Cardiac muscle cell (in vitro differentiated cells and primary cell): ENCODE measurements around the gene ACTN1. TPM values are rescaled to one million over a fixed set of nuclear protein-coding genes. Genes with fewer than 3 reads are reported as not detected.

ENCODE experiments used
- DNase-seq, 2 donors: peaks; one replicate each; pipeline versions ENCODE4 v3.0.0 to v3.0.0-alpha.2; 2010 to 2017; ENCODE audit warnings: low read depth in 1 of 2, low spot score in 1 of 2
- H3K27ac ChIP-seq: fragments of 200-600 bp; sonication (generic); 2 replicates; pipeline ENCODE4 v1.5.1; 2016
- H3K27me3 ChIP-seq: fragments of 200-600 bp; sonication (generic); 2 replicates; pipeline ENCODE4 v1.6.0; 2016; ENCODE audit warnings: control low read depth
- H3K36me3 ChIP-seq: fragments of 200-600 bp; sonication (generic); 2 replicates; pipeline ENCODE4 v1.5.1; 2016; ENCODE audit warnings: control low read depth
- H3K4me1 ChIP-seq: fragments of 200-600 bp; sonication (generic); 2 replicates; pipeline ENCODE4 v1.8.1; 2017; ENCODE audit warnings: low read depth, mild to moderate bottlenecking, mixed run types
- H3K4me3 ChIP-seq: fragments of 200-600 bp; sonication (generic); 2 replicates; pipeline ENCODE4 v1.5.1; 2016; ENCODE audit warnings: mild to moderate bottlenecking
- H3K9me3 ChIP-seq: fragments of 200-600 bp; sonication (generic); 2 replicates; pipeline ENCODE4 v1.5.1; 2017; ENCODE audit warnings: low read depth, mild to moderate bottlenecking, control low read depth
- polyA plus RNA-seq: library from polyadenylated mRNA; unstranded; fragments of >200 nt; fragmentation: Nextera tagmentation; extraction: Ambion mirVana; gene quantifications from 2 replicates; pipeline ENCODE4 v1.2.1, GENCODE V29; 2016
- total RNA-seq: library from RNA; depleted of rRNA; stranded (reverse); fragments of >200 nt; gene quantifications from 2 replicates; pipeline ENCODE4 v1.2.3, GENCODE V29; 2016
- TF ChIP-seq, protein P1 (sequence below): IDR thresholded peaks from 2 replicates; pipeline ENCODE4 v1.5.1; 2012; ENCODE audit warnings: low read depth, mild to moderate bottlenecking, low read length

Gene ACTN1
- total and polyA plus RNA-seq, 2 experiments from 2014 or later: 167 to 202 TPM

- Histone ChIP-seq H3K36me3 (peaks cover 5% of the 10 kb centered on the region), H3K27me3 (no peaks in the 10 kb centered on the region), H3K4me1 (peaks cover 64% of the 10 kb centered on the region), H3K9me3 (no peaks in the 10 kb centered on the region), H3K27ac (peak overlapping the region; percentile 99), H3K4me3 (no peak overlapping the region)
- TF ChIP-seq, protein P1, sequence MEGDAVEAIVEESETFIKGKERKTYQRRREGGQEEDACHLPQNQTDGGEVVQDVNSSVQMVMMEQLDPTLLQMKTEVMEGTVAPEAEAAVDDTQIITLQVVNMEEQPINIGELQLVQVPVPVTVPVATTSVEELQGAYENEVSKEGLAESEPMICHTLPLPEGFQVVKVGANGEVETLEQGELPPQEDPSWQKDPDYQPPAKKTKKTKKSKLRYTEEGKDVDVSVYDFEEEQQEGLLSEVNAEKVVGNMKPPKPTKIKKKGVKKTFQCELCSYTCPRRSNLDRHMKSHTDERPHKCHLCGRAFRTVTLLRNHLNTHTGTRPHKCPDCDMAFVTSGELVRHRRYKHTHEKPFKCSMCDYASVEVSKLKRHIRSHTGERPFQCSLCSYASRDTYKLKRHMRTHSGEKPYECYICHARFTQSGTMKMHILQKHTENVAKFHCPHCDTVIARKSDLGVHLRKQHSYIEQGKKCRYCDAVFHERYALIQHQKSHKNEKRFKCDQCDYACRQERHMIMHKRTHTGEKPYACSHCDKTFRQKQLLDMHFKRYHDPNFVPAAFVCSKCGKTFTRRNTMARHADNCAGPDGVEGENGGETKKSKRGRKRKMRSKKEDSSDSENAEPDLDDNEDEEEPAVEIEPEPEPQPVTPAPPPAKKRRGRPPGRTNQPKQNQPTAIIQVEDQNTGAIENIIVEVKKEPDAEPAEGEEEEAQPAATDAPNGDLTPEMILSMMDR: peak; percentile 36
- DNase-seq: no peak
Observed at GRCh38 chr14:68926236-68926635, 52.9 kb downstream of the ACTN1 start.

DNA sequence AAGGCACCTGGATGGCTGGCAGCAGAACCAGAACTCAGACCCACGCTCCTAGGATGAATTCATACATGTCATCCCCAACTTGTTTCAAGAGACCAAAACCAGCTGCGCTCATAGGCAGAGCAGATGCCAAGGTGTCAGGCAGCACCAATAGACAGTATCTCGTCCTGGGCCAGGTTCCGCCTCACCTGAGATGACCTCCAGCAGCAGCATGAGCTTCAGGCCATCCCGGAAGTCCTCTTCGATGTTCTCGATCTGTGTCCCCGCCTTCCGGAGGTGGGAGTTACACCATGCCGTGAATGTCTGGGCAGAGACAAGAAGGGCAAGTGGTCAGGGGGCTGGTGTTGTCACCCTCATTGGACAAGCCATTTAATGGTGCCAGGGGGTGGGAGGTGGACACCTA, 53.7 kb downstream of the ACTN1 start:
- Histone ChIP-seq H3K4me3 (no peak overlapping the region), H3K27me3 (no peaks in the 10 kb centered on the region), H3K27ac (peak overlapping the region; percentile 99), H3K36me3 (peaks cover 5% of the 10 kb centered on the region), H3K9me3 (no peaks in the 10 kb centered on the region), H3K4me1 (peaks cover 57% of the 10 kb centered on the region)
- DNase-seq: no peak
- TF ChIP-seq, protein P1: no peak

DNA sequence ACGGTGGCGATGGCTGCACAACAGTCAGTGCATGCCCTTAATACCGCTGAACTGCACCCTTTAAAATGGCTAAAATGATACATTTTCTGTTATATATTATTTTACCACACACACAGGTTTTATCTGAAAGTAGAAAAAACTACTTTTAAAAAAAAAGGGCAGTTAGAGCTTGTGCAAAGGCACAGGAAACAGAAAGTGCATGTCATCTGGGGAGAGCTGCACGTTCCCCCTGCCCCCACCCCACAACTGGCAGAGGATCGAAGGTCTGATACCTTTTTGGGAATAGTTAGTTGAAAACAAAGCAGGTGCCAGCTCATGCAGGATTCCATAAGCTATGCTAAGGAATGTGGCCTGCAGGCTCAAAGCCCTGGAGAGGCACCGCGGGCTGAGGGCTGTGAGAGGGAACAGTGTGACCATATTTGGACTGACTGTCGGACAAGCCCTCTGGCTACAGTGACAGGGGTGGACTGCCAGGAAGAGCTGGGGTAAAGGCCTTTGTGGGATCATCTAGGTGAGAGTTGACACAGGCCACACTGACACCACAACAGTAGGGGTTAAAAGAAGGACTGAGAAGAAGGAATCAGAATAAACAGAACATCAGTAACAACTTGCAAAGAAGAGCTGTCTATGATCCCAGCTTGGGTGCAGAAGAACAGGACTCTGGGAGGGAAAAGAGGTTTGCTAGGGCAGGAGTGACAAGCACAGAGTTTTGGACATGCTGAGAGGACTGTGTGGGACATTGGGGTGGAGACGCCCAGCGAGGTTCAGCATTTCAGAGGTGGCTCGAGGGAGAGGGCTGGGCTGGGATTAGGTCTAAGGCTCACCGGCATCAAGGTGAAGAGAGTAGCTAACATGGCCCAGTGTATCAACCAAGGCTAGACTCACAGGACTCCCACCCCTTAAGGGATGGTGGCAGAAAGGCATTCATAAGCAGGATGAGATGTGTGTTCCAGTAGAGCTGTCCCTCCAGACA, 54.6 kb downstream of the ACTN1 start:
- DNase-seq: peak in 1 of 2 donors; percentile 93
- H3K9me3 ChIP-seq: no peaks in the 10 kb centered on the region
- H3K27ac ChIP-seq: peak overlapping the region; percentile 99
- TF ChIP-seq, protein P1: no peak
- H3K4me1 ChIP-seq: peaks cover 48% of the 10 kb centered on the region
- no peak overlapping the region for H3K4me3 ChIP-seq
- H3K36me3 ChIP-seq: peaks cover 11% of the 10 kb centered on the region
- no peaks in the 10 kb centered on the region for H3K27me3 ChIP-seq

GRCh38 chr14:68922886-68923285, 56.2 kb downstream of the ACTN1 start:
- no peaks in the 10 kb centered on the region for H3K9me3 ChIP-seq
- TF ChIP-seq, protein P1: no peak
- no peak overlapping the region for H3K4me3 ChIP-seq
- peaks cover 11% of the 10 kb centered on the region for H3K36me3 ChIP-seq
- peaks cover 37% of the 10 kb centered on the region for H3K4me1 ChIP-seq
- no peaks in the 10 kb centered on the region for H3K27me3 ChIP-seq
- no peak for DNase-seq
- peak overlapping the region; percentile 99 for H3K27ac ChIP-seq

GRCh38 chr14:68922201-68922621, 56.9 kb downstream of the ACTN1 start:
- Histone ChIP-seq H3K27me3 (no peaks in the 10 kb centered on the region), H3K36me3 (peaks cover 11% of the 10 kb centered on the region), H3K4me3 (no peak overlapping the region), H3K9me3 (no peaks in the 10 kb centered on the region), H3K4me1 (peaks cover 34% of the 10 kb centered on the region), H3K27ac (peak overlapping the region; percentile 99)
- TF ChIP-seq, protein P1: no peak
- DNase-seq: no peak
